ES-I3 (cell line): Measurements from ENCODE around the gene FZD10.

Experiments
- H3K36me3 ChIP-seq: 2 replicates; pipeline ENCODE4 v1.6.1; 2013; ENCODE audit warnings: mild to moderate bottlenecking, low read length, control low read depth, moderate library complexity; ENCODE audit not compliant: insufficient read depth
- H3K4me1 ChIP-seq: 2 replicates; pipeline ENCODE4 v1.6.1; 2013; ENCODE audit warnings: mild to moderate bottlenecking, control low read depth, low read length; ENCODE audit not compliant: insufficient read depth
- H3K9ac ChIP-seq: 2 replicates; pipeline ENCODE4 v1.6.1; 2013; ENCODE audit warnings: low read depth, mild to moderate bottlenecking, low read length, moderate library complexity
- H3K9me3 ChIP-seq: 2 replicates; pipeline ENCODE4 v1.6.1; 2013; ENCODE audit warnings: mild to moderate bottlenecking, low read length, moderate library complexity; ENCODE audit not compliant: control insufficient read depth, insufficient read depth

Gene FZD10

GRCh38 chr12:130169256-130169655 is 7.0 kb downstream of the FZD10 start:
- Histone ChIP-seq H3K9ac (no peak overlapping the region), H3K4me1 (peaks cover 17% of the 10 kb centered on the region), H3K9me3 (no peaks in the 10 kb centered on the region), H3K36me3 (no peaks in the 10 kb centered on the region)

GRCh38 chr12:130169924-130170323 is 7.7 kb downstream of the FZD10 start:
- peaks cover 12% of the 10 kb centered on the region for H3K4me1 ChIP-seq
- H3K9me3 ChIP-seq = no peaks in the 10 kb centered on the region
- H3K36me3 ChIP-seq = no peaks in the 10 kb centered on the region
- H3K9ac ChIP-seq = no peak overlapping the region

GRCh38 chr12:130170611-130171010 is 8.3 kb downstream of the FZD10 start:
- Histone ChIP-seq H3K36me3 (no peaks in the 10 kb centered on the region), H3K9me3 (no peaks in the 10 kb centered on the region), H3K9ac (no peak overlapping the region), H3K4me1 (peaks cover 6% of the 10 kb centered on the region)

- H3K9ac ChIP-seq = no peak overlapping the region
- no peaks in the 10 kb centered on the region for H3K4me1 ChIP-seq
- H3K9me3 ChIP-seq = no peaks in the 10 kb centered on the region
- H3K36me3 ChIP-seq = no peaks in the 10 kb centered on the region
Observed at GRCh38 chr12:130177635-130178242, 15.5 kb downstream of the FZD10 start.

GRCh38 chr12:130178282-130178681 is 16.0 kb downstream of the FZD10 start:
- H3K9me3 ChIP-seq = no peaks in the 10 kb centered on the region
- no peaks in the 10 kb centered on the region for H3K36me3 ChIP-seq
- H3K9ac ChIP-seq = no peak overlapping the region
- H3K4me1 ChIP-seq = no peaks in the 10 kb centered on the region

GRCh38 chr12:130179191-130179590 is 16.9 kb downstream of the FZD10 start:
- Histone ChIP-seq H3K9ac (no peak overlapping the region), H3K9me3 (no peaks in the 10 kb centered on the region), H3K36me3 (no peaks in the 10 kb centered on the region), H3K4me1 (no peaks in the 10 kb centered on the region)

- no peaks in the 10 kb centered on the region for H3K9me3 ChIP-seq
- H3K36me3 ChIP-seq = no peaks in the 10 kb centered on the region
- H3K9ac ChIP-seq = no peak overlapping the region
- no peaks in the 10 kb centered on the region for H3K4me1 ChIP-seq
Observed at GRCh38 chr12:130179621-130180020, 17.4 kb downstream of the FZD10 start.

GRCh38 chr12:130181211-130181610 is 18.9 kb downstream of the FZD10 start:
- H3K9ac ChIP-seq = no peak overlapping the region
- H3K36me3 ChIP-seq = no peaks in the 10 kb centered on the region
- H3K9me3 ChIP-seq = no peaks in the 10 kb centered on the region
- peaks cover 3% of the 10 kb centered on the region; the same call in 1 of the 2 replicates for H3K4me1 ChIP-seq

GRCh38 chr12:130183585-130184370 is 21.5 kb downstream of the FZD10 start:
- Histone ChIP-seq H3K36me3 (no peaks in the 10 kb centered on the region), H3K9ac (no peak overlapping the region), H3K9me3 (no peaks in the 10 kb centered on the region), H3K4me1 (peaks cover 11% of the 10 kb centered on the region; the same call in 1 of the 2 replicates)

- Histone ChIP-seq H3K9ac (no peak overlapping the region), H3K9me3 (no peaks in the 10 kb centered on the region), H3K36me3 (no peaks in the 10 kb centered on the region), H3K4me1 (peaks cover 11% of the 10 kb centered on the region; the same call in 1 of the 2 replicates)
Observed at GRCh38 chr12:130184404-130185090, 22.3 kb downstream of the FZD10 start.

- Histone ChIP-seq H3K4me1 (peaks cover 11% of the 10 kb centered on the region; the same call in 1 of the 2 replicates), H3K9ac (no peak overlapping the region), H3K9me3 (no peaks in the 10 kb centered on the region), H3K36me3 (no peaks in the 10 kb centered on the region)
Observed at GRCh38 chr12:130185455-130186391, 23.5 kb downstream of the FZD10 start.

GRCh38 chr12:130186651-130187268 is 24.5 kb downstream of the FZD10 start:
- Histone ChIP-seq H3K4me1 (peaks cover 11% of the 10 kb centered on the region; the same call in 1 of the 2 replicates), H3K36me3 (no peaks in the 10 kb centered on the region), H3K9ac (no peak overlapping the region), H3K9me3 (no peaks in the 10 kb centered on the region)

GRCh38 chr12:130192642-130193345 is 30.5 kb downstream of the FZD10 start:
- Histone ChIP-seq H3K36me3 (no peaks in the 10 kb centered on the region), H3K4me1 (no peaks in the 10 kb centered on the region), H3K9me3 (no peaks in the 10 kb centered on the region), H3K9ac (no peak overlapping the region)
